NCI-H446 treated with DMSO at 0.1 percent for 48 hours (cell line): ENCODE data around the gene EGFR.

Experiments
- DNase-seq: peaks from one replicate; lab custom pipeline; 2025; lab: John Stamatoyannopoulos, UW

Gene EGFR

DNA sequence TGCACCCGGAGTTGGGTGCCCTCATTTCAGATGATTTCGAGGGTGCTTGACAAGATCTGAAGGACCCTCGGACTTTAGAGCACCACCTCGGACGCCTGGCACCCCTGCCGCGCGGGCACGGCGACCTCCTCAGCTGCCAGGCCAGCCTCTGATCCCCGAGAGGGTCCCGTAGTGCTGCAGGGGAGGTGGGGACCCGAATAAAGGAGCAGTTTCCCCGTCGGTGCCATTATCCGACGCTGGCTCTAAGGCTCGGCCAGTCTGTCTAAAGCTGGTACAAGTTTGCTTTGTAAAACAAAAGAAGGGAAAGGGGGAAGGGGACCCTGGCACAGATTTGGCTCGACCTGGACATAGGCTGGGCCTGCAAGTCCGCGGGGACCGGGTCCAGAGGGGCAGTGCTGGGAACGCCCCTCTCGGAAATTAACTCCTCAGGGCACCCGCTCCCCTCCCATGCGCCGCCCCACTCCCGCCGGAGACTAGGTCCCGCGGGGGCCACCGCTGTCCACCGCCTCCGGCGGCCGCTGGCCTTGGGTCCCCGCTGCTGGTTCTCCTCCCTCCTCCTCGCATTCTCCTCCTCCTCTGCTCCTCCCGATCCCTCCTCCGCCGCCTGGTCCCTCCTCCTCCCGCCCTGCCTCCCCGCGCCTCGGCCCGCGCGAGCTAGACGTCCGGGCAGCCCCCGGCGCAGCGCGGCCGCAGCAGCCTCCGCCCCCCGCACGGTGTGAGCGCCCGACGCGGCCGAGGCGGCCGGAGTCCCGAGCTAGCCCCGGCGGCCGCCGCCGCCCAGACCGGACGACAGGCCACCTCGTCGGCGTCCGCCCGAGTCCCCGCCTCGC is at the start of gene EGFR:
Gene EGFR, plus strand, starts transcription at position 657 of the 830 bp plus-strand sequence. CDS start 261 bp downstream, outside the sequence.
- no peak for DNase-seq

DNA sequence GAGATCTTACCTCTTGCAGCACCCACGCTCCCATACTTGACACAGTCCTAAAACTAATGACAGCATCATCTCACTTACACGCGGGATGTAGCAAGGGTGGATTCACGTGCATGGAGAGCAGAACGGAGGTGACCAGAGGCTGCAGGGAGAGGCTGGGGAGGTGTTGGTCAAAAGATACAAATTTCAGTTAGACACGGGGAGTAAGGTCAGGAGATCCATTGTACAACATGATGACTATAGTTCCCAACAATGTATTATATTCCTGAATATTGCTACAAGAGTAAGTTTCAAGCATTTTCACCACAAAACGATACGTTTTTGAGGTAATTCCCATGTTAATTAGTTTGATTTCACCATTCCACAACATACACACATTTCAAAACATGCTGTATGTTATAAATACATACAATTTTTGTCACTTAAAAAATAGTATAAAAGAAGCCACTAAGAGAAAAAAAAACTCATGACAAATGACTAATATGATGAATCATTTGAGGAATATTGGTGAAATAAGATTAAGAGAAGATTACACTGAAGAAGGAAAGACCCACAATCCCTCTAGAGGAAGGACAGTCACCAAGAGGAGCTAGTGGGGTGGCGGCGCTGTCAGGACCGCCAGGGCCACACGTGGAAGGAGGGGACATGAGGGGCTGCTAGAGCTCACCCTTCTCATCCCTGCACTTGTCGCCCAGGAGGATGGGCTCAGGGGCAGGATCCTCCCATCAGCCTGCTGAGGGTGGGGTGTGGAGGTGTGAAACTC is 49.4 kb upstream of the EGFR start:
- DNase-seq = no peak

DNA sequence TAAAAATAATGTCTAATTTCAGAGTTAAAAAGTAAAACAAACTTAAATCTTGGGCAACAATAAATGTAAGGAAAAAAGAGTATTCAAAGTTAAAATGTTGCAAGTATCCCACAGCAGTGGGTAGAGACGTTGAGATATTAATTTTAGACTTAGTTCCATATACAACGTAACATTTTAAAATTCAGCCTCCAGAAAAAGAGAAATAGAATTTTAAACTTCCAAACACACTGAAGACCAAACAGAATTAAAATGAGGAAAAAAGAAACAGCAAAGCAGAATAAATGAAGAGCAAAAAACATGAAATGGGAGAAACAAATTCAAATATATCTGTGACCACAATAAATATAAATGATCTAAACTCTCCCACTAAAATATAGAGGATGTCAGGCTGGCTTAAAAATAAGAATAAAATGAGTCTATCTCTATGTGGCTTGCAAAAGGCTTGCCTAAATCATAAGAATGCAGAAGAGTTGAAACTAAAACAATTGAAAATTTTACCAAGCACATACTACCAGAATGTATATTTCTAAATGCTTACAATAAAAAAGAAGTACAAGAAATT is 46.0 kb upstream of the EGFR start:
- no peak for DNase-seq

GRCh38 chr7:54978364-54979116 is 40.3 kb upstream of the EGFR start:
- DNase-seq = no peak

GRCh38 chr7:54980521-54980920 is 38.3 kb upstream of the EGFR start:
- DNase-seq = no peak

- no peak for DNase-seq
These were observed 36.9 kb upstream of the EGFR start for GRCh38 chr7:54981913-54982312.

DNA sequence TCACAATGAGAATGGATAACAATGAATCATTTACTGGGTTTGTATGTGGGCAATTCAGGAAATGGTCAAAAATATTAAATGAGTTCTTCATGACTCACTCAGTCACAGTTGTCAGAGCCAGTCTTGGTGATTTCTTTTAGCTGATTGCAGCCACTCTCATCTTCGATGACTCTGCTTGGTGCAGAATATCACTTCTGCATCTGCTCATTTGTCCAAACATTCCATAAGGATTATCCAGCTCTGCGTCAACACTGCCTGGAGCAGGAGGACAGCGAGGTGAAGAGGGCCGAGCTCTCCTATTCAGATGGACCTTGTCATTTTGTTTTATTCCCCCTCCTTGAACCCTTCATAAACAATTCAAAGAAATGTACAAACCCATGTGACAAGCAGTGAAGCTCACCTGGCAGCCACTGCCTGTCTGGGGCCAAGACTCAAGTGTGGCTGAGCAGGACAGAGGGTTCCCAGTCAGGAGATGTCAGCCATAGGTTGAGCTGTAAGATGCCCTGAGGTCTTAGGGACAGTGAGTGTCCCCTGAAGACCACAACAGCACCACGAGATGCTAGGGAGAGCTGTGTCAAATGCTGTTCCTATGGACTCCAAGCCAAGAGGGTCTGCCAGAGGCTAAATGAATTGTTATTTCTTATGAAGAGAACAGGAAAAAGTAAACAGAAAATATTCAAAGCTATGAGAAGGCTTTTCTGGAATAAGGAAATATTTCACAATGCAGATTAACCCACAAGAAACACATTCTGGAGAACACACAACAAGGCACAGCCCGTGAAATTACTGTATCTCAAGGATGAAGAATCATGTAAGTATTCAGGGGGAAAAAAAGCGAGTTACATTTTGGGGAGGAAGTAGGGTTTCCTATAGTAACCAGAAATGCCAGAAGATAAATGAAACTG is 33.1 kb upstream of the EGFR start:
- DNase-seq = no peak

- no peak for DNase-seq
These were observed 32.1 kb upstream of the EGFR start for GRCh38 chr7:54986716-54987115.

- no peak for DNase-seq
These were observed 31.0 kb upstream of the EGFR start for GRCh38 chr7:54987772-54988171.

DNA sequence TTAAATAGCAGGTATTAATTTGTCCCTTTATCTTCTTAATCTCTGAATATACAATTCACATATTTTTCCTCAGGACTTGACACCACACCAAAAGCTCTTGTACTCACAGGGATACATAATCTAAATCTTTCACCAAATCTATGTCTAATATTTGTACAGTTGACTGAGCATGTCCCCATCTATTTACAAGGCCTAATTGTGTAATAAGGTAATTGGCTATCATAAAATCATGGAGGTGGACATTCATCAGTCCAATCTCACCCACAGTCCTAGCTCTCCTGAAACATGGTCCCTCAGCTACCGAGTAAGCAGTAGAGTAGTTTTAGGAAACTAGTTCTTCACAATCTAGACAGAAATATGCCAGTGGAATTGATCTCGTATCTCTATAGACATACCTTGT is 30.3 kb upstream of the EGFR start:
- no peak for DNase-seq

DNA sequence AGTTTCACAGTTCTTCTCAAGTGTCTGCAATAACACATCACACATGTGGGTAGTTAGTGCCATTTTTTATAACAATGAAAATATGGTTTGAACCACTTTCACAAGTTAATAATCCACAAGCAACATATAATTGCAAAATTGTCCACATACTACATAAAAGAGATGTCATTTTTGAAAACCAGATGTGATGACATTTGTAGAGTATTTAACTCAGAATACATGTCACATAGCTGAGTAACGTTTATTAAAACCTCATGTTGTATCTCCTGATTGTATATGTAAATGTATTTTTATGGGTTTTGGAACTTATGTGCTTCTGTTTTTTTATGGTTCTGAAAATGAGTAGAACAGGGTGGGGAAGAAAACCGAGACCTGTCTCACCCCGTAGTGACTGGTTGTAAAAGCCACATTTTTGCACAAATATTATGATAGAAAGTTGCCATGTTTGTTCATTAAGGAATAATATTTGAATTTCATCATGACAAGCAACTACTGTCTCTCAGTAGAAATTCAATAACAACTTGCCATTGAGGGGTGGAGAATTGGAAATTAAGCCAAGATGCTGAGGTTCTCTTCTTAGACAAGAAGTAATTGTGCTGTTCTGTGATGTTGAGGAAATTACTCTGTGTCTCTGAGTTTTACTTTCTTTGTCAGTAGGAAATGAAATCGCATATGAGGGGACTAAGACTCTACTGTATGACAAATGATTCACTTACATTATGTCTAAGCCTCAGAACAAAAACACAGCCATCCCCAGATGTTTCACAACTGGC is 29.2 kb upstream of the EGFR start:
- no peak for DNase-seq

- no peak for DNase-seq
These were observed 27.5 kb upstream of the EGFR start for GRCh38 chr7:54991341-54991740.

DNA sequence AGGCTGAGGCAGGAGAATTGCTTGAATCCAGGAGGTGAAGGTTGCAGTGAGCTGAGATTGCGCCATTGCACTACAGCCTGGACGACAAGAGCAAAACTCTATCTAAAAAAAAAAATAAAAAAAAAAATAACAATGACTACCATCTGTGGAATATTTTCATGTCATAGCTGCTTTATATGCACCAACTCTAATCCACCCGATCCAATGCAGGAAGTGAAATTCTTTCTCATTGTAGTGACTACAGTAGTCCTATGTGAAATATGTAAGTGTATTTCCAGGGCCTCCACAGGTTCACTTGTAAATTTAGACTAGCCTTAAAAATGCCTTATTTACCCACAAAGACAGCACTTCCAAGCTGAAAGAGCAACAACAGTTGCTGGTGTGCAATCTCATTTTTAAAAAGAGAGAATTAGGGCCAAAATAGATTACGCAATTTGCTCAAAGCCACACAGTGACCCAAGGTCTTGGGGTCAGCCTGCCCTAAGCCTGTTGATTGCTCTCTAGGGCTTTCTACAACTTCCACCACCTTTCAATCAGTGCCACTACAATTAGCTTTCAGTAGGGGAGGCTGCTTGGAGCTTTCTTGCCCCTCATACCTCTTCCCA is 25.8 kb upstream of the EGFR start:
- DNase-seq = no peak

GRCh38 chr7:54995166-54995565 is 23.7 kb upstream of the EGFR start:
- DNase-seq = no peak

GRCh38 chr7:54995610-54996363 is 23.0 kb upstream of the EGFR start:
- no peak for DNase-seq

- no peak for DNase-seq
These were observed 22.4 kb upstream of the EGFR start for GRCh38 chr7:54996391-54996790.

DNA sequence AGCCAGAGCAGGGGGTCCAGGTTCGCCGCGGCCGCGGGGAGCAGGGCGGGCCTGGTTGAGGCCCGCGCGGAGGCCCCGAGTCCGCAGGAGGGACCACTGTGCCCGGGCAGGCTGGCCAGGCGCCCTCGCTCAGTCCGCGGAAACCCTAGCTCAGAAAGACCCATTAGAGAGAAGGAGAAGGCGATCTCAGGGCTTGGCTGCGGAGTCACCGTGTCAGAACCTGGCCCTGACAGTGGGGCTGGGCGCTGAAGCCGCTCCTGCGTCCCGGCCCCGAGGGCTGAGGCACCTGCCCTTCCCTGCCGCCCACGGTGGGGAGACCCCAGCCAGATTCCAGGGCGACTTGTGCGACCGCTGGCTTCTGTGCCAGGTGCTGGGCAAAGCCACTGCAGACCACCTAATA is 14.2 kb upstream of the EGFR start:
- DNase-seq = no peak

DNA sequence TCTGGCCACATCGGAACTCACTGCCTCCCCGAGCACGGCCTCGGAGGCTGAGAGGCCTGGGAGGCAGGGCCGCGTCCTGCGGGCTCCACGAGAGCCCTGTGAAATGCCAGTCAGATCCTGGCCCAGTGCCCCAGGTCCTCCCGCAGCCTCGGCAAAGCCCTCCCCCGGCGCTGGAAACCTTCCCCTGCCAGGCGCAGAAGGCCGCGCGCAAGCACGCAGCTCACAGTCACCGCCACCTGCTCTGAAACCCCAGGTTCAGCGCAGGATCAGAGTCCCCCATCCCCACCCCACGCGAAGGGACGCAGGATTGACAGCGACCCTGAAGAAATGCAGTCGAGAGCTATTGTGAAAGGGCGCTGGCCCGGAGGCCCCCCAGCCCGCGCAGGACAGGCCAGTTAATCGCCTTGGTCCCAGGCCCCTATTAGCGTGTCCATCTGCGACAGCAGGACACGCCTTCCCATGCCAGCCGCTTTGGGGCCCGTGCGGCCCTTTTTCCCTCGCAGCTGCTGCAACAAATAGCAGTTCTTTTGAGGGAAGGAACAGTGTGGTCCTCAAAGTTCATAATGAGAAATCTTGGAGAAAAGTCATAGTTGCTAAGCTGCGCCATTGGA is 13.5 kb upstream of the EGFR start:
- no peak for DNase-seq

DNA sequence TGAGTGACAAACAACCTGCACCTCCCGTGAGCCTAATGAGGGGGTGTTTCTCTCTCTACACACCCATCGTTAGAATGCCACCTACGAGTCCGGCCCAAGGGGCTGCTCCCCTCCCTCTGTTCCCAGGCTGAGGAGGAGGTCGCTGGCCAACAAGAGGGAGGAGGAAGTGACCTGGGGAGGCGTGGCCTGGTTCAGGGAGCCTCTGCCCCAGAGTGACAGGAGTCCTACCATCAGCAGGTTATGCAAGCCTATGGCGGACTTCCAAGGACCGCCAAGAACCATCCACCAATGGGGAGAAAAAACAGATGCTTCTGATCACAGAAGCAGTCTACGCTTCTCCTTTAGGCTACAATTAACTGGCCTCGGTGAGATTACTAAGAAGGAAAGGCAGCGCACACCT is 12.3 kb upstream of the EGFR start:
- no peak for DNase-seq
